GM06990 (cell line): ENCODE measurements around the gene ASIC2.

Experiments
- DNase-seq: peaks from one replicate; pipeline ENCODE4 v3.0.0-alpha.2; 2011; ENCODE audit not compliant: insufficient read length; ENCODE audit errors: extremely low read depth
- H3K27me3 ChIP-seq: replicated peaks from 2 replicates; pipeline ENCODE4 v1.6.0; 2011; ENCODE audit warnings: low read length; ENCODE audit not compliant: control insufficient read depth, insufficient read depth
- H3K36me3 ChIP-seq: 2 replicates; pipeline ENCODE4 v1.5.1; 2011; ENCODE audit warnings: low read length; ENCODE audit not compliant: control insufficient read depth, insufficient read depth
- H3K4me3 ChIP-seq: replicated peaks from 2 replicates; pipeline ENCODE4 v1.5.1; 2011; ENCODE audit warnings: low read depth, mild to moderate bottlenecking, control low read depth, low read length
- TF ChIP-seq, protein P1 (sequence below): IDR thresholded peaks from 2 replicates; pipeline ENCODE4 v1.5.1; 2011; ENCODE audit warnings: low read length, control low read depth, mild to moderate bottlenecking, inconsistent platforms; ENCODE audit not compliant: insufficient read depth, poor library complexity, severe bottlenecking

The ASIC2 gene

DNA sequence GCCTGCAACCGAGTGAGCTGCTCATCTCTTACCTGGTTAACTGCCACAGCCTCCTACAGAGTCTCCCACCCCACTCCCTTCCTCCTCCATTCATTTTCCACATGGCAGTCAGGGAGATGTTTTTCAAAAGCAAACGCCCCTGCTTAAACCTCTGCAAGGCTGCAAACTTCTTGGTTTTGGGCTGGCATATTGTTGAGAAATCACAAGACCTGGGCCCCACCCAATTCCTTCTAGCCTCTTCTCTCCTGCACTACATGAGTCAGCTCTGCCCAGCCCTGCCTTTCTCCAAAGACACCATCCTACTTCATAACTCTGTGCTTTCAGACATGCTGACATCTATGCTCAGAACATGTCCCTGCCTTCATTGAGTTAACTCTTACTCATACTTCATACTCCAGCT, 165.4 kb downstream of the ASIC2 start:
- no peaks in the 10 kb centered on the region; the same call in none of the 2 replicates for H3K27me3 ChIP-seq
- H3K4me3 ChIP-seq = no peak overlapping the region
- H3K36me3 ChIP-seq = no peaks in the 10 kb centered on the region
- TF ChIP-seq, protein P1, sequence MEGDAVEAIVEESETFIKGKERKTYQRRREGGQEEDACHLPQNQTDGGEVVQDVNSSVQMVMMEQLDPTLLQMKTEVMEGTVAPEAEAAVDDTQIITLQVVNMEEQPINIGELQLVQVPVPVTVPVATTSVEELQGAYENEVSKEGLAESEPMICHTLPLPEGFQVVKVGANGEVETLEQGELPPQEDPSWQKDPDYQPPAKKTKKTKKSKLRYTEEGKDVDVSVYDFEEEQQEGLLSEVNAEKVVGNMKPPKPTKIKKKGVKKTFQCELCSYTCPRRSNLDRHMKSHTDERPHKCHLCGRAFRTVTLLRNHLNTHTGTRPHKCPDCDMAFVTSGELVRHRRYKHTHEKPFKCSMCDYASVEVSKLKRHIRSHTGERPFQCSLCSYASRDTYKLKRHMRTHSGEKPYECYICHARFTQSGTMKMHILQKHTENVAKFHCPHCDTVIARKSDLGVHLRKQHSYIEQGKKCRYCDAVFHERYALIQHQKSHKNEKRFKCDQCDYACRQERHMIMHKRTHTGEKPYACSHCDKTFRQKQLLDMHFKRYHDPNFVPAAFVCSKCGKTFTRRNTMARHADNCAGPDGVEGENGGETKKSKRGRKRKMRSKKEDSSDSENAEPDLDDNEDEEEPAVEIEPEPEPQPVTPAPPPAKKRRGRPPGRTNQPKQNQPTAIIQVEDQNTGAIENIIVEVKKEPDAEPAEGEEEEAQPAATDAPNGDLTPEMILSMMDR = no peak
- no peak for DNase-seq

GRCh38 chr17:33126086-33126485, 167.0 kb downstream of the ASIC2 start:
- H3K36me3 ChIP-seq = no peaks in the 10 kb centered on the region
- TF ChIP-seq, protein P1 = no peak
- no peak for DNase-seq
- H3K4me3 ChIP-seq = no peak overlapping the region
- H3K27me3 ChIP-seq = no peaks in the 10 kb centered on the region; the same call in none of the 2 replicates

DNA sequence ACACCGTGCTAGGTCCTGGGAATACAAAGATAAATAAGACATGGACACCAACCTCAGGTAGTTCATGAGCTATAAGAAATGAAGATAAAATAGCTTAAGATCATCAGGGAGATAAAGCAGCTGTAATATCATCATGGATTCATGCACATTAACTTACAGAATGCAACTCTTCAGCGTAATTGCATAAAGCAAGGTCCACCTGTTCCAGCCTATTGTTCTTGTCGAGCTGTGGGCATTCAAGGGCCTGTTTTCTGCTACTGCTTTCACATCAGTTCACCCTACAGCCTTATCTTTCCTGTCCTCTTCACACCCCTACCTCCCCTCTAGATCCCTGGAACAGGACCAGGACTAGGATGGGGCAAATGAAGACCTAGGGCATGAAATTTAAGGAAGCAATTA, 167.5 kb downstream of the ASIC2 start:
- H3K4me3 ChIP-seq = no peak overlapping the region
- H3K27me3 ChIP-seq = no peaks in the 10 kb centered on the region; the same call in none of the 2 replicates
- no peaks in the 10 kb centered on the region for H3K36me3 ChIP-seq
- no peak for DNase-seq
- TF ChIP-seq, protein P1 = no peak

- DNase-seq = no peak
- H3K4me3 ChIP-seq = no peak overlapping the region
- no peaks in the 10 kb centered on the region; the same call in none of the 2 replicates for H3K27me3 ChIP-seq
- H3K36me3 ChIP-seq = no peaks in the 10 kb centered on the region
- TF ChIP-seq, protein P1 = no peak
These were observed 168.1 kb downstream of the ASIC2 start for GRCh38 chr17:33124871-33125551.

GRCh38 chr17:33124185-33124584, 168.9 kb downstream of the ASIC2 start:
- no peaks in the 10 kb centered on the region for H3K36me3 ChIP-seq
- no peak overlapping the region for H3K4me3 ChIP-seq
- TF ChIP-seq, protein P1 = no peak
- DNase-seq = no peak
- H3K27me3 ChIP-seq = no peaks in the 10 kb centered on the region; the same call in none of the 2 replicates

GRCh38 chr17:33121756-33122155, 171.3 kb downstream of the ASIC2 start:
- H3K27me3 ChIP-seq = no peaks in the 10 kb centered on the region; the same call in none of the 2 replicates
- H3K4me3 ChIP-seq = no peak overlapping the region
- TF ChIP-seq, protein P1 = no peak
- no peaks in the 10 kb centered on the region for H3K36me3 ChIP-seq
- DNase-seq = no peak
